Liver (tissue), 9 donors: Measurements from ENCODE around the gene GABRG1. TPM values are rescaled to one million over a fixed set of nuclear protein-coding genes. Genes with fewer than 3 reads are reported as not detected.

ENCODE experiments used
- DNase-seq: peaks from one replicate; pipeline ENCODE4 v3.0.0-alpha.2; 2017; ENCODE audit warnings: low spot score
- H3K27ac ChIP-seq, 2 donors: one replicate each; pipeline ENCODE4 v1.7.0; 2013; ENCODE audit warnings: inconsistent platforms in 2 of 2, low read length in 2 of 2, control low read depth in 1 of 2, low read depth in 1 of 2, mild to moderate bottlenecking in 1 of 2
- H3K27me3 ChIP-seq, 4 donors: one replicate each; pipeline versions ENCODE4 v1.6.1 to v1.7.0; 2013; ENCODE audit warnings: low read length in 3 of 4, inconsistent platforms in 1 of 4, mild to moderate bottlenecking in 1 of 4, moderate library complexity in 1 of 4; ENCODE audit not compliant: control insufficient read depth in 4 of 4, insufficient read depth in 4 of 4
- H3K36me3 ChIP-seq, 4 donors: one replicate each; pipeline versions ENCODE4 v1.6.1 to v1.7.0; 2013; ENCODE audit warnings: low read length in 3 of 4, mild to moderate bottlenecking in 3 of 4, low read depth in 1 of 4, moderate library complexity in 1 of 4; ENCODE audit not compliant: control insufficient read depth in 4 of 4, insufficient read depth in 3 of 4
- H3K4me1 ChIP-seq, 4 donors: one replicate each; pipeline versions ENCODE4 v1.6.1 to v1.7.0; 2013; ENCODE audit warnings: low read length in 3 of 4, mild to moderate bottlenecking in 3 of 4, moderate library complexity in 1 of 4; ENCODE audit not compliant: control insufficient read depth in 4 of 4, insufficient read depth in 4 of 4
- H3K4me3 ChIP-seq, 3 donors: one replicate each; pipeline versions ENCODE4 v1.6.1 to v1.7.0; 2013; ENCODE audit warnings: low read length in 3 of 3, control low read depth in 1 of 3, low read depth in 1 of 3, mild to moderate bottlenecking in 1 of 3
- H3K9ac ChIP-seq, 2 donors: one replicate each; pipeline ENCODE4 v1.7.0; 2013; ENCODE audit warnings: low read length in 2 of 2, mild to moderate bottlenecking in 2 of 2, moderate library complexity in 2 of 2, control low read depth in 1 of 2, low read depth in 1 of 2
- H3K9me3 ChIP-seq, 4 donors: one replicate each; pipeline versions ENCODE4 v1.6.1 to v1.7.0; 2013; ENCODE audit warnings: low read length in 3 of 4; ENCODE audit not compliant: control insufficient read depth in 4 of 4
- EGR1 ChIP-seq, 2 donors: IDR thresholded peaks; 2 replicates each; pipeline ENCODE4 v1.6.1; 2016 to 2018; ENCODE audit warnings: antibody characterized with exemption in 2 of 2, low read depth in 2 of 2
- FOXA1 ChIP-seq: IDR thresholded peaks from 2 replicates; pipeline ENCODE4 v1.6.1; 2016; ENCODE audit warnings: antibody characterized with exemption
- FOXA2 ChIP-seq: IDR thresholded peaks from 2 replicates; pipeline ENCODE4 v1.6.1; 2016; ENCODE audit warnings: antibody characterized with exemption
- GABPA ChIP-seq, 2 donors: IDR thresholded peaks in 1 of 2; conservative IDR thresholded peaks in 1 of 2; 2 replicates each; pipeline ENCODE4 v1.6.1; 2016; ENCODE audit warnings: antibody characterized with exemption in 2 of 2, mild to moderate bottlenecking in 1 of 2, moderate library complexity in 1 of 2
- HNF4A ChIP-seq, 2 donors: conservative IDR thresholded peaks; 2 replicates each; pipeline ENCODE4 v1.6.1; 2016; ENCODE audit warnings: antibody characterized with exemption in 2 of 2, mild to moderate bottlenecking in 2 of 2
- HNF4G ChIP-seq: IDR thresholded peaks from 2 replicates; pipeline ENCODE4 v1.6.1; 2016; ENCODE audit warnings: antibody characterized with exemption
- JUND ChIP-seq, 2 donors: IDR thresholded peaks; 2 replicates each; pipeline ENCODE4 v1.6.1; 2016; ENCODE audit warnings: antibody characterized with exemption in 2 of 2
- NR2F2 ChIP-seq: IDR thresholded peaks from 2 replicates; pipeline ENCODE4 v1.6.1; 2016; ENCODE audit warnings: antibody characterized with exemption
- RAD21 ChIP-seq, 2 donors: IDR thresholded peaks; 2 replicates each; pipeline ENCODE4 v1.6.1; 2016; ENCODE audit warnings: antibody characterized with exemption in 2 of 2, mild to moderate bottlenecking in 2 of 2
- RXRA ChIP-seq, 2 donors: IDR thresholded peaks; 2 replicates each; pipeline ENCODE4 v1.6.1; 2017 to 2018; ENCODE audit warnings: antibody characterized with exemption in 2 of 2, mild to moderate bottlenecking in 1 of 2
- SP1 ChIP-seq: IDR thresholded peaks from 2 replicates; pipeline ENCODE4 v1.6.1; 2018; ENCODE audit warnings: antibody characterized with exemption, mild to moderate bottlenecking
- TAF1 ChIP-seq: conservative IDR thresholded peaks from 2 replicates; pipeline ENCODE4 v1.6.1; 2016; ENCODE audit warnings: antibody characterized with exemption, mild to moderate bottlenecking
- YY1 ChIP-seq: IDR thresholded peaks from 2 replicates; pipeline ENCODE4 v1.6.1; 2016; ENCODE audit warnings: antibody characterized with exemption, mild to moderate bottlenecking
- WGBS: extraction: QIAGEN DNeasy Blood & Tissue Kit; methylation state at CpG from one replicate; pipeline ENCODE4 v1.1.7; 2013; 5-methylcytosine and 5-hydroxymethylcytosine counted together
- polyA plus RNA-seq, 2 donors: library from polyadenylated mRNA; stranded (reverse) in 1 of 2; unstranded in 1 of 2; fragments of 200-250 nt in 1 of 2; fragments of >200 nt in 1 of 2; fragmentation: Nextera tagmentation in 1 of 2; extraction: Ambion mirVana in 1 of 2; gene quantifications; one replicate each; pipeline versions ENCODE4 v1.2.1 to v1.2.3, GENCODE V29; 2013 to 2015
- total RNA-seq, 2 donors: library from RNA; depleted of rRNA; stranded (reverse); fragments of >200 nt; gene quantifications; one replicate each; pipeline ENCODE4 v1.2.3, GENCODE V29; 2014
- TF ChIP-seq, protein P1 (sequence below): IDR thresholded peaks from 2 replicates; pipeline ENCODE4 v1.6.1; 2016; ENCODE audit warnings: antibody characterized with exemption, mild to moderate bottlenecking
- TF ChIP-seq, protein P2 (sequence below): IDR thresholded peaks from 2 replicates; pipeline ENCODE4 v1.6.1; 2016; ENCODE audit warnings: antibody characterized with exemption
- TF ChIP-seq, protein P3 (sequence below): fragments of 150-350 bp; IDR thresholded peaks from 2 replicates; pipeline ENCODE4 v1.5.1; 2017; ENCODE audit warnings: improper control_type of control experiment, low read depth, low read length; ENCODE audit not compliant: missing input control
- TF ChIP-seq, protein P4 (sequence below): IDR thresholded peaks from 2 replicates; pipeline ENCODE4 v1.6.1; 2016; ENCODE audit warnings: antibody characterized with exemption
- TF ChIP-seq, protein P5 (sequence below): IDR thresholded peaks from 2 replicates; pipeline ENCODE4 v1.6.1; 2016; ENCODE audit warnings: antibody characterized with exemption
- donor health status: healthy.
- donor health status: healthy.
- donor health status: healthy.
- donor health status: healthy.
- donor health status: healthy.

The GABRG1 gene
- total RNA-seq (under 1 TPM; 0.05 to 0.08 TPM), polyA plus RNA-seq (under 1 TPM in 1 of 2 donors, not detected in 1; 0.01 TPM)

DNA sequence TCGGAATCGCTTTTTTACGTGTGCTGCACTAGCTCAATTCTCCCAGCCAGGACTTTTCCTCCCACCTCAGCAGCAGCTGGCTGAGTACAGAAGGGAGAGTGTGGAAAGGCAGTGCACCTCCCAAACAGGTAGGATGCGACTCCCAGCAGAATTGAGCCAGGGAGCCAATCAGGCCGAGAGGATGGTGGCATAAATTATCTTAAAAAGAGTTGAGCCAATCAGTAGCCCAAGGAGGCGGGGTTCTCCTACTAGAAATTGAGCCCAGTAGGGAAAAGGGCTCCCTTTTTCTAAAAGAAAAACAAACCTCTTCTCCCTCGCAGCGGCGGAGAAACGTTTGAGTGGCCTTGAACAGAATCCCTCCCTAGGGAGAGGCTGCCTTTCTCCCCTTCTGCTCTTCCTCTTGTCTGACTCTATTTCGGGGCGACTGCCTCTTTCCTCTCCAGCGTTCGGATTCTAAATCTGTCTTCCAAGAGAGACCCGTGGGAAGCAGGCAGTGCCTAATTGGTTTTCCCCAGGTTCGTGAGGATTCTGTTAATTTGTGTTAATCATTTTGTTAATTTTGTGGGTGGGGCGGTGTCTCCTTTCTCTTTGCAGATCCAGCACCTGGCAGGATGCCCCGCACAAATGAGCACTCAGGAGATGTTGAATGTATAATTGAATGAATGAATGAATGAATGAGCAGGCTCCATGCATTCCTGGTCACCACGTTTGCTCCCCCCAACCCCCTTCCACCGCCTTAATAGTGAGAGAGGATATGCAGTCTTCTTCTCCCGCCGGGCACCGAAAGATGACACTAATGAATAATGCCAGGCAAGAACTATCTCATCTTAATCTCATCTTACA is at the start of gene GABRG1:
GABRG1 (minus strand) TSS at position 142 of the 843 bp plus-strand sequence; CDS start at position 1, 141 bp downstream.
- no peak for DNase-seq
- 11% methylated on average over 23 of the region's 23 CpGs for WGBS
- H3K27ac ChIP-seq, result no peak within 1 kb of the TSS
- H3K27me3 ChIP-seq, result peaks cover 0 to 2% (median 0%) of the 10 kb centered on the region in 4 donors
- TF ChIP-seq JUND (IDR thresholded peaks at IDR 0.05) (no peak), FOXA1 (no peak), EGR1 (IDR thresholded peaks at IDR 0.05; ENCODE audit: low read depth in 2 of 2) (no peak), NR2F2 (no peak), GABPA (IDR thresholded peaks at IDR 0.05 in 1 of 2, conservative IDR thresholded peaks at IDR 0.05 in 1 of 2) (no peak)
- TF ChIP-seq, protein P1, sequence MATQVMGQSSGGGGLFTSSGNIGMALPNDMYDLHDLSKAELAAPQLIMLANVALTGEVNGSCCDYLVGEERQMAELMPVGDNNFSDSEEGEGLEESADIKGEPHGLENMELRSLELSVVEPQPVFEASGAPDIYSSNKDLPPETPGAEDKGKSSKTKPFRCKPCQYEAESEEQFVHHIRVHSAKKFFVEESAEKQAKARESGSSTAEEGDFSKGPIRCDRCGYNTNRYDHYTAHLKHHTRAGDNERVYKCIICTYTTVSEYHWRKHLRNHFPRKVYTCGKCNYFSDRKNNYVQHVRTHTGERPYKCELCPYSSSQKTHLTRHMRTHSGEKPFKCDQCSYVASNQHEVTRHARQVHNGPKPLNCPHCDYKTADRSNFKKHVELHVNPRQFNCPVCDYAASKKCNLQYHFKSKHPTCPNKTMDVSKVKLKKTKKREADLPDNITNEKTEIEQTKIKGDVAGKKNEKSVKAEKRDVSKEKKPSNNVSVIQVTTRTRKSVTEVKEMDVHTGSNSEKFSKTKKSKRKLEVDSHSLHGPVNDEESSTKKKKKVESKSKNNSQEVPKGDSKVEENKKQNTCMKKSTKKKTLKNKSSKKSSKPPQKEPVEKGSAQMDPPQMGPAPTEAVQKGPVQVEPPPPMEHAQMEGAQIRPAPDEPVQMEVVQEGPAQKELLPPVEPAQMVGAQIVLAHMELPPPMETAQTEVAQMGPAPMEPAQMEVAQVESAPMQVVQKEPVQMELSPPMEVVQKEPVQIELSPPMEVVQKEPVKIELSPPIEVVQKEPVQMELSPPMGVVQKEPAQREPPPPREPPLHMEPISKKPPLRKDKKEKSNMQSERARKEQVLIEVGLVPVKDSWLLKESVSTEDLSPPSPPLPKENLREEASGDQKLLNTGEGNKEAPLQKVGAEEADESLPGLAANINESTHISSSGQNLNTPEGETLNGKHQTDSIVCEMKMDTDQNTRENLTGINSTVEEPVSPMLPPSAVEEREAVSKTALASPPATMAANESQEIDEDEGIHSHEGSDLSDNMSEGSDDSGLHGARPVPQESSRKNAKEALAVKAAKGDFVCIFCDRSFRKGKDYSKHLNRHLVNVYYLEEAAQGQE, result no peak
- no peaks in the 10 kb centered on the region for H3K4me1 ChIP-seq
- H3K9me3 ChIP-seq, result no peaks in the 10 kb centered on the region
- no peaks in the 10 kb centered on the region for H3K36me3 ChIP-seq
- H3K4me3 ChIP-seq, result no peak within 1 kb of the TSS
- H3K9ac ChIP-seq, result no peak within 1 kb of the TSS

DNA sequence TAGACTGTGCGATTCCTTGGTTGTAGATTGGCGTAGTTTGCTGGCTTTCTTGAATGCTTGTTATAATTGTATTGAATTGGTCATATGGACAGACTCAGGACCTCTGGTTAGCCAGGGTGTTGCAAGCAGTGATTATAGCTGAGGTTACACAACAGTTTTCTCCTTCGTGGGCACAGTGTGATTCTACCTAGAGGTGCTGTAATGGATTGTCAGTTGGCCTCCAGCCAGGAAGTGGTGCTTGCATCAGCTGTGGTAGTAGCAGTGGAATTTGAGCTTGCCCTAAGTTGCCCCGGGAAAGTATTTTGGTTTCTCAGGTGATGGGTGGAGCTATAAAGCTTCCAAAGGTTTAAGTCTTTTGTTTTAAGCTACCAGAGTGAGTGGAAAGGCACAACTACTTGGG is 23.1 kb upstream of the GABRG1 start:
- H3K36me3 ChIP-seq, result no peaks in the 10 kb centered on the region
- H3K27me3 ChIP-seq, result no peaks in the 10 kb centered on the region
- H3K4me3 ChIP-seq, result no peak overlapping the region
- WGBS, result 60% methylated on average over 4 of the region's 4 CpGs
- no peaks in the 10 kb centered on the region for H3K9me3 ChIP-seq
- no peak overlapping the region for H3K9ac ChIP-seq
- H3K4me1 ChIP-seq, result no peaks in the 10 kb centered on the region
- no peak overlapping the region for H3K27ac ChIP-seq
- DNase-seq, result no peak
- TF ChIP-seq RXRA (IDR thresholded peaks at IDR 0.05) (no peak), HNF4A (conservative IDR thresholded peaks at IDR 0.05) (no peak), HNF4G (no peak), NR2F2 (no peak), YY1 (no peak), SP1 (no peak), FOXA2 (no peak), TAF1 (no peak), RAD21 (IDR thresholded peaks at IDR 0.05) (no peak), JUND (IDR thresholded peaks at IDR 0.05) (no peak), GABPA (IDR thresholded peaks at IDR 0.05 in 1 of 2, conservative IDR thresholded peaks at IDR 0.05 in 1 of 2) (no peak), FOXA1 (no peak), EGR1 (IDR thresholded peaks at IDR 0.05; ENCODE audit: low read depth in 2 of 2) (no peak)
- TF ChIP-seq, protein P2, sequence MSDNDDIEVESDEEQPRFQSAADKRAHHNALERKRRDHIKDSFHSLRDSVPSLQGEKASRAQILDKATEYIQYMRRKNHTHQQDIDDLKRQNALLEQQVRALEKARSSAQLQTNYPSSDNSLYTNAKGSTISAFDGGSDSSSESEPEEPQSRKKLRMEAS, result no peak
- TF ChIP-seq, protein P3, sequence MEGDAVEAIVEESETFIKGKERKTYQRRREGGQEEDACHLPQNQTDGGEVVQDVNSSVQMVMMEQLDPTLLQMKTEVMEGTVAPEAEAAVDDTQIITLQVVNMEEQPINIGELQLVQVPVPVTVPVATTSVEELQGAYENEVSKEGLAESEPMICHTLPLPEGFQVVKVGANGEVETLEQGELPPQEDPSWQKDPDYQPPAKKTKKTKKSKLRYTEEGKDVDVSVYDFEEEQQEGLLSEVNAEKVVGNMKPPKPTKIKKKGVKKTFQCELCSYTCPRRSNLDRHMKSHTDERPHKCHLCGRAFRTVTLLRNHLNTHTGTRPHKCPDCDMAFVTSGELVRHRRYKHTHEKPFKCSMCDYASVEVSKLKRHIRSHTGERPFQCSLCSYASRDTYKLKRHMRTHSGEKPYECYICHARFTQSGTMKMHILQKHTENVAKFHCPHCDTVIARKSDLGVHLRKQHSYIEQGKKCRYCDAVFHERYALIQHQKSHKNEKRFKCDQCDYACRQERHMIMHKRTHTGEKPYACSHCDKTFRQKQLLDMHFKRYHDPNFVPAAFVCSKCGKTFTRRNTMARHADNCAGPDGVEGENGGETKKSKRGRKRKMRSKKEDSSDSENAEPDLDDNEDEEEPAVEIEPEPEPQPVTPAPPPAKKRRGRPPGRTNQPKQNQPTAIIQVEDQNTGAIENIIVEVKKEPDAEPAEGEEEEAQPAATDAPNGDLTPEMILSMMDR, result no peak
- TF ChIP-seq, protein P1, result no peak
- TF ChIP-seq, protein P4, sequence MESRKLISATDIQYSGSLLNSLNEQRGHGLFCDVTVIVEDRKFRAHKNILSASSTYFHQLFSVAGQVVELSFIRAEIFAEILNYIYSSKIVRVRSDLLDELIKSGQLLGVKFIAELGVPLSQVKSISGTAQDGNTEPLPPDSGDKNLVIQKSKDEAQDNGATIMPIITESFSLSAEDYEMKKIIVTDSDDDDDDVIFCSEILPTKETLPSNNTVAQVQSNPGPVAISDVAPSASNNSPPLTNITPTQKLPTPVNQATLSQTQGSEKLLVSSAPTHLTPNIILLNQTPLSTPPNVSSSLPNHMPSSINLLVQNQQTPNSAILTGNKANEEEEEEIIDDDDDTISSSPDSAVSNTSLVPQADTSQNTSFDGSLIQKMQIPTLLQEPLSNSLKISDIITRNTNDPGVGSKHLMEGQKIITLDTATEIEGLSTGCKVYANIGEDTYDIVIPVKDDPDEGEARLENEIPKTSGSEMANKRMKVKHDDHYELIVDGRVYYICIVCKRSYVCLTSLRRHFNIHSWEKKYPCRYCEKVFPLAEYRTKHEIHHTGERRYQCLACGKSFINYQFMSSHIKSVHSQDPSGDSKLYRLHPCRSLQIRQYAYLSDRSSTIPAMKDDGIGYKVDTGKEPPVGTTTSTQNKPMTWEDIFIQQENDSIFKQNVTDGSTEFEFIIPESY, result no peak
- TF ChIP-seq, protein P5, sequence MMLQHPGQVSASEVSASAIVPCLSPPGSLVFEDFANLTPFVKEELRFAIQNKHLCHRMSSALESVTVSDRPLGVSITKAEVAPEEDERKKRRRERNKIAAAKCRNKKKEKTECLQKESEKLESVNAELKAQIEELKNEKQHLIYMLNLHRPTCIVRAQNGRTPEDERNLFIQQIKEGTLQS, result no peak
